Gastroesophageal sphincter (tissue), 4 donors: ENCODE results near the gene CD83. TPM values are rescaled to one million over a fixed set of nuclear protein-coding genes. Genes with fewer than 3 reads are reported as not detected.

Experiments used
- ATAC-seq: fragments of 150-250 bp; one replicate; pipeline ENCODE4 v1.9.1; 2016; ENCODE audit warnings: mild to moderate bottlenecking, moderate library complexity
- H3K27ac ChIP-seq, 4 donors: fragments of 200-600 bp; sonication (generic) in 3 of 4; 1 replicate in 3 of 4; 2 replicates in 1 of 4; pipeline ENCODE4 v1.5.1; 2016 to 2019
- H3K27me3 ChIP-seq: fragments of 200-600 bp; sonication (generic); one replicate; pipeline ENCODE4 v1.5.1; 2019
- H3K36me3 ChIP-seq, 2 donors: fragments of 200-600 bp; sonication (generic); one replicate each; pipeline ENCODE4 v1.5.1; 2019; ENCODE audit warnings: control low read depth in 1 of 2
- H3K4me1 ChIP-seq, 3 donors: fragments of 200-600 bp; sonication (generic); 1 replicate in 2 of 3; 2 replicates in 1 of 3; pipeline ENCODE4 v1.5.1; 2016 to 2019; ENCODE audit warnings: control low read depth in 2 of 3
- H3K4me3 ChIP-seq, 2 donors: fragments of 200-600 bp; sonication (generic); one replicate each; pipeline ENCODE4 v1.5.1; 2019; ENCODE audit warnings: mild to moderate bottlenecking in 1 of 2, moderate library complexity in 1 of 2
- H3K9me3 ChIP-seq, 3 donors: fragments of 200-600 bp; sonication (generic); one replicate each; pipeline ENCODE4 v1.5.1; 2017 to 2019; ENCODE audit warnings: control low read depth in 2 of 3
- EP300 ChIP-seq: sonication (generic); formaldehyde crosslinking; IDR thresholded peaks from one replicate; pipeline ENCODE4 v1.6.1; 2017; ENCODE audit warnings: antibody characterized with exemption, mild to moderate bottlenecking
- POLR2A ChIP-seq, 2 donors: fragments of 450-650 bp; IDR thresholded peaks; one replicate each; pipeline ENCODE4 v1.6.1; 2017; ENCODE audit warnings: antibody characterized with exemption in 2 of 2, mild to moderate bottlenecking in 2 of 2, moderate library complexity in 1 of 2
- POLR2AphosphoS5 ChIP-seq: sonication (generic); formaldehyde crosslinking; IDR thresholded peaks from one replicate; pipeline ENCODE4 v1.6.1; 2017; ENCODE audit warnings: antibody characterized with exemption
- WGBS, 2 donors: methylation state at CpG; one replicate each; pipeline ENCODE4 v1.1.5; 2018; ENCODE audit warnings: low coverage in 1 of 2; 5-methylcytosine and 5-hydroxymethylcytosine counted together
- total RNA-seq, 4 donors: library from RNA; depleted of rRNA; stranded (reverse); fragments of >200 nt; gene quantifications; one replicate each; pipeline ENCODE4 v1.1.0, GENCODE V29; 2016
- TF ChIP-seq, protein P1 (sequence below), 4 experiments: fragments of 200-600 bp in 2 of 4; fragments of 450-650 bp in 2 of 4; sonication (generic) in 1 of 4; IDR thresholded peaks; one replicate each; pipeline ENCODE4 v1.5.1; 2017 to 2019; ENCODE audit warnings: antibody characterized with exemption in 4 of 4, mild to moderate bottlenecking in 2 of 4, moderate library complexity in 2 of 4

The CD83 gene
- total RNA-seq, 4 donors from 2014 or later: 0.31 to 4.3 (median 2.1) TPM

DNA sequence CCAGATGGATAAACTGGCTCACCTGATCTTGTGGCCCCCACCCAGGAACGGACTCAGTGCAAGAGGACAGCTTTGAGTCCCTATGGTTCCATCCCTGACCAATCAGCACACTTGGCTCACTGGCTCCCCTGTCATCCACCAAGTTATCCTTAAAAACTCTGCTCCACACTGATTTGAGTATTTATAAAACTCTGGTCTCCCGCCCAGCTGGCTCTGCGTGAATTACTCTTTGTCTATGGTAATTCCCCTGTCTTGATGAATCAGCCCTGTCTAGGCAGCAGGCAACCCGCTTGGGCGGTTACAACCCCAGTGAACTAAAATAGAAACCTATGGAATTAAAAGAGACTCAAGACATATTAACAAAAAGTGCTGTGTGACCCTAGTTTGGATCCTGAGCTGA is 38.1 kb upstream of the CD83 start:
- Histone ChIP-seq H3K27me3 (no peaks in the 10 kb centered on the region), H3K4me1 (peaks cover 0 to 6% (median 3%) of the 10 kb centered on the region in 3 donors), H3K27ac (no peak overlapping the region), H3K4me3 (no peak overlapping the region), H3K9me3 (no peaks in the 10 kb centered on the region), H3K36me3 (no peaks in the 10 kb centered on the region)
- WGBS, 2 donors: 17 to 22% methylated on average over 5 of the region's 5 CpGs
- TF ChIP-seq POLR2A (IDR thresholded peaks at IDR 0.05) (no peak), EP300 (no peak), POLR2AphosphoS5 (no peak)
- TF ChIP-seq, protein P1, sequence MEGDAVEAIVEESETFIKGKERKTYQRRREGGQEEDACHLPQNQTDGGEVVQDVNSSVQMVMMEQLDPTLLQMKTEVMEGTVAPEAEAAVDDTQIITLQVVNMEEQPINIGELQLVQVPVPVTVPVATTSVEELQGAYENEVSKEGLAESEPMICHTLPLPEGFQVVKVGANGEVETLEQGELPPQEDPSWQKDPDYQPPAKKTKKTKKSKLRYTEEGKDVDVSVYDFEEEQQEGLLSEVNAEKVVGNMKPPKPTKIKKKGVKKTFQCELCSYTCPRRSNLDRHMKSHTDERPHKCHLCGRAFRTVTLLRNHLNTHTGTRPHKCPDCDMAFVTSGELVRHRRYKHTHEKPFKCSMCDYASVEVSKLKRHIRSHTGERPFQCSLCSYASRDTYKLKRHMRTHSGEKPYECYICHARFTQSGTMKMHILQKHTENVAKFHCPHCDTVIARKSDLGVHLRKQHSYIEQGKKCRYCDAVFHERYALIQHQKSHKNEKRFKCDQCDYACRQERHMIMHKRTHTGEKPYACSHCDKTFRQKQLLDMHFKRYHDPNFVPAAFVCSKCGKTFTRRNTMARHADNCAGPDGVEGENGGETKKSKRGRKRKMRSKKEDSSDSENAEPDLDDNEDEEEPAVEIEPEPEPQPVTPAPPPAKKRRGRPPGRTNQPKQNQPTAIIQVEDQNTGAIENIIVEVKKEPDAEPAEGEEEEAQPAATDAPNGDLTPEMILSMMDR (IDR thresholded peaks at IDR 0.05): no peak
- no peak for ATAC-seq

DNA sequence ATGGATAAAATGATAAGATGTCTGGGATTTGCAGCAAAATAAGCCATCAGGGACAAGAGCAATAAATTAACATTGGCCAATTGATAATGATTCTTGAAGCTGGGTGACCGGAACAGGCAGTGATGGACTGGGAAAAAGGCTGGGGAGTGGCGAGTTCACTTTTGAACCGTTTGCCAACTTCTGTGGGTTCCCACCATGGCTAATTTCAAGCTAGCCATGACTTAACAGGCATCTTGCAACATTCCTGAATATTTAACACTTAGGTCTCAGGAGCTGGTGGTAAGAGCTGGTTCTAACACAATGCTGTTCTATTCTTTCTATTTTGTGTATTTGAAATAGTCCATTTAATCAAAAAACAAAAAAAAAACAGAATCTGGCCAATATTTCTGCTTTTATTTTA is 37.6 kb upstream of the CD83 start:
- H3K27me3 ChIP-seq: no peaks in the 10 kb centered on the region
- TF ChIP-seq POLR2AphosphoS5 (no peak), EP300 (no peak), POLR2A (IDR thresholded peaks at IDR 0.05) (no peak)
- TF ChIP-seq, protein P1 (IDR thresholded peaks at IDR 0.05): no peak
- H3K36me3 ChIP-seq: no peaks in the 10 kb centered on the region
- H3K27ac ChIP-seq: no peak overlapping the region
- H3K4me1 ChIP-seq: peaks cover 0 to under 1% (median 0%) of the 10 kb centered on the region in 3 donors
- WGBS, 2 donors: 70 to 78% methylated on average over 3 of the region's 3 CpGs
- no peak overlapping the region for H3K4me3 ChIP-seq
- H3K9me3 ChIP-seq: no peaks in the 10 kb centered on the region
- no peak for ATAC-seq

DNA sequence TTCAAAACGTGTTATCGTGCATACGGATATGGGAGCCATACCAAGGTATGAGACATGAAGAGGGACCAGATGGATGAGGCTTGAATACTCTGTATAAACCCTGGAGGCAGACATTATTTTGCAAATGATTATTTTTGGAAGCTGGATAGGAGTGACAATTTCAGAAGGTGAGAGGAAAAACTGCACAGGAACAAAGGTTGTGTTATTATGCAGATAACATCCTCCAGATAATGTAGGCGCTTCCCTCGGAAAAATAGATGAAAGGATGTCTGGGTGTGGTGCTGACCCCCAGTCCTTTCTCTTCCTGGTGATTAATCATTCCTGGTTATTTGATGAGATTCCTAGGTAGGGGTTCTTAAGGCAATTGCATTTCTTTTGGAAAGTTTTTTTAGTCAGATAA is 36.4 kb upstream of the CD83 start:
- WGBS, 2 donors: 78 to 83% methylated on average over 5 of the region's 5 CpGs
- no peaks in the 10 kb centered on the region for H3K36me3 ChIP-seq
- TF ChIP-seq POLR2A (IDR thresholded peaks at IDR 0.05): no peak
- TF ChIP-seq POLR2AphosphoS5: no peak
- TF ChIP-seq EP300: no peak
- TF ChIP-seq, protein P1 (IDR thresholded peaks at IDR 0.05): no peak
- H3K27ac ChIP-seq: no peak overlapping the region
- no peak overlapping the region for H3K4me3 ChIP-seq
- no peaks in the 10 kb centered on the region for H3K9me3 ChIP-seq
- no peaks in the 10 kb centered on the region for H3K4me1 ChIP-seq
- ATAC-seq: no peak
- H3K27me3 ChIP-seq: no peaks in the 10 kb centered on the region

DNA sequence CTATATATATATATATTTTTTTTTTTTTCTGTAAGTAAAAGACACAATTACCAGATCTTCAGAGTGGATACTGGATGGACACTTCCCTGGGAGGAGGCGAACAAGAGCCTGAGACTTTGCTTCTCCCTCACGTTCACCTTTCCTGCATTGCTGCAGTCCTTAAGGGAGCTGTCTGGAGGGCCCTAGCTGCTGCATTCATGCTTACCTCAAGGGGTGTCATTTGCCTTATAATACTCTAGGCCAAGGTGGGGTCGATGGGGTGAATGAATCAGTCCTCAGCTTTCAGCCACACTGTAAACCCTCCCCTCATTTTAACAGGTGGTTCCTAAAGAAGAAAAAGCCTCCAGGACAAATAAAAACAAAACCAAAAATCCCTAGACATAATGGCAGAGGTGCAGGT is 34.8 kb upstream of the CD83 start:
- no peaks in the 10 kb centered on the region for H3K36me3 ChIP-seq
- no peaks in the 10 kb centered on the region for H3K9me3 ChIP-seq
- H3K4me3 ChIP-seq: no peak overlapping the region
- H3K27ac ChIP-seq: no peak overlapping the region
- H3K27me3 ChIP-seq: no peaks in the 10 kb centered on the region
- no peaks in the 10 kb centered on the region for H3K4me1 ChIP-seq
- no peak for TF ChIP-seq POLR2A (IDR thresholded peaks at IDR 0.05)
- TF ChIP-seq, protein P1 (IDR thresholded peaks at IDR 0.05): no peak
- no peak for TF ChIP-seq POLR2AphosphoS5
- no peak for TF ChIP-seq EP300
- WGBS, 2 donors: 79 to 80% methylated on average over 3 of the region's 3 CpGs
- no peak for ATAC-seq

DNA sequence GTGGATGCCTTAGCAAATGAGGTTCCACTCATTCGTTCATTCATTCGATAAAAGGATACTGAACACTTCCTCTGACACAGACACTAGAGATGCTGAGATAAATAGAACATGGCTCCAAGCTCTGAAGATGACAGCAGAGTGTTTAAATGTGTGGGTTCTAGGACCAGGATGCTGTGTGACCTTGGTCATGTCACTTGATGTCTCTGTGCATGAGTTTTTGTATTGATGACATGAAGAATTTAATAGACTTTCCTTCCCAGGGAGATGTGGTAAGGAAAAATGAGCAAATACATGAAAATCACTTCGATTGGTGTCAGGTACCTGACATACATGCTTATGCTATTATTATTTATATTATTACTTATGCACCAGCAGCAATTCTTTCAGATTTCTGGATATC is 34.3 kb upstream of the CD83 start:
- Histone ChIP-seq H3K4me1 (no peaks in the 10 kb centered on the region), H3K4me3 (no peak overlapping the region), H3K27me3 (no peaks in the 10 kb centered on the region), H3K27ac (no peak overlapping the region), H3K9me3 (no peaks in the 10 kb centered on the region), H3K36me3 (no peaks in the 10 kb centered on the region)
- ATAC-seq: no peak
- WGBS, 2 donors: 89 to 97% methylated on average over 3 of the region's 3 CpGs
- TF ChIP-seq POLR2A (IDR thresholded peaks at IDR 0.05) (no peak), EP300 (no peak), POLR2AphosphoS5 (no peak)
- TF ChIP-seq, protein P1 (IDR thresholded peaks at IDR 0.05): no peak
